K562 (cell line): ENCODE data around the gene OPRL1. TPM values are rescaled to one million over a fixed set of nuclear protein-coding genes. Genes with fewer than 3 reads are reported as not detected.

Experiments used
- DEAF1 ChIP-seq: fragments of 450-650 bp; formaldehyde crosslinking; IDR thresholded peaks from 2 replicates; pipeline ENCODE4 v1.4.0; 2020; ENCODE audit warnings: mild to moderate bottlenecking, moderate library complexity
- E2F8 ChIP-seq: fragments of 450-650 bp; IDR thresholded peaks from 2 replicates; pipeline ENCODE4 v1.7.1; 2018; ENCODE audit warnings: mild to moderate bottlenecking, low read depth; ENCODE audit not compliant: partially characterized antibody
- ETV6 ChIP-seq, 3 experiments: fragments of 150-350 bp in 1 of 3; sonication (generic) in 1 of 3; formaldehyde crosslinking in 1 of 3; IDR thresholded peaks; 2 replicates each; pipeline versions ENCODE4 v1.6.1 to v1.8.0; 2014 to 2022; ENCODE audit warnings: borderline replicate concordance in 2 of 3, low read depth in 2 of 3, antibody characterized with exemption in 1 of 3, low read length in 1 of 3, mild to moderate bottlenecking in 1 of 3, missing genetic modification reagents in 1 of 3
- FOS ChIP-seq: IDR thresholded peaks from 3 replicates; pipeline ENCODE4 v1.6.1; 2011; ENCODE audit not compliant: insufficient read length; ENCODE audit errors: extremely low read depth
- HIVEP1 ChIP-seq: fragments of 250-450 bp; sonication (Bioruptor Pico); IDR thresholded peaks from 2 replicates; pipeline ENCODE4 v1.4.0; 2020; ENCODE audit warnings: mild to moderate bottlenecking
- HMG20B ChIP-seq: fragments of 250-450 bp; sonication (Bioruptor Pico); IDR thresholded peaks from 2 replicates; pipeline ENCODE4 v1.5.0; 2021; ENCODE audit warnings: mild to moderate bottlenecking
- HNRNPL ChIP-seq: fragments of 200-400 bp; formaldehyde crosslinking; IDR thresholded peaks from 2 replicates; pipeline ENCODE4 v1.6.1; 2017; ENCODE audit warnings: low read depth, mild to moderate bottlenecking, low read length
- KDM2B ChIP-seq: fragments of 250-450 bp; sonication (Bioruptor Pico); IDR thresholded peaks from 2 replicates; pipeline ENCODE4 v1.8.0; 2021; ENCODE audit warnings: mild to moderate bottlenecking, moderate library complexity
- KLF13 ChIP-seq: fragments of 450-650 bp; IDR thresholded peaks from 2 replicates; pipeline ENCODE4 v1.6.1; 2016; ENCODE audit warnings: missing genetic modification characterization, low read depth, mild to moderate bottlenecking, missing compliant biosample characterization, moderate library complexity, borderline replicate concordance
- LARP7 ChIP-seq: fragments of 450-650 bp; IDR thresholded peaks from 2 replicates; pipeline ENCODE4 v1.6.1; 2016
- NELFE ChIP-seq: IDR thresholded peaks from 2 replicates; pipeline ENCODE4 v1.6.1; 2011; ENCODE audit warnings: mild to moderate bottlenecking; ENCODE audit not compliant: insufficient read depth, insufficient read length
- NFIC ChIP-seq: fragments of 450-650 bp; IDR thresholded peaks from 2 replicates; pipeline ENCODE4 v1.6.1; 2017; ENCODE audit warnings: mild to moderate bottlenecking, inconsistent platforms
- PML ChIP-seq: IDR thresholded peaks from 2 replicates; pipeline ENCODE4 v1.6.1; 2012; ENCODE audit warnings: low read length, inconsistent platforms
- TAF7 ChIP-seq: fragments of 450-650 bp; IDR thresholded peaks from 2 replicates; pipeline ENCODE4 v1.6.1; 2016; ENCODE audit warnings: missing genetic modification characterization, missing compliant biosample characterization
- USF1 ChIP-seq: sonication (generic); formaldehyde crosslinking; IDR thresholded peaks from 2 replicates; pipeline ENCODE4 v1.9.0; 2022; ENCODE audit warnings: mild to moderate bottlenecking, missing genetic modification reagents
- USF2 ChIP-seq: sonication (generic); formaldehyde crosslinking; IDR thresholded peaks from 2 replicates; pipeline ENCODE4 v1.5.0; 2020; ENCODE audit warnings: missing genetic modification reagents
- ZEB2 ChIP-seq: fragments of 450-650 bp; IDR thresholded peaks from 2 replicates; pipeline ENCODE4 v1.6.1; 2016
- ZNF165 ChIP-seq: fragments of 250-450 bp; sonication (Bioruptor Pico); IDR thresholded peaks from 2 replicates; pipeline ENCODE4 v1.4.0; 2020; ENCODE audit warnings: borderline replicate concordance
- ZNF174 ChIP-seq: fragments of 250-450 bp; sonication (Bioruptor Pico); IDR thresholded peaks from 2 replicates; pipeline ENCODE4 v1.4.0; 2020; ENCODE audit warnings: mild to moderate bottlenecking
- ZNF354B ChIP-seq: fragments of 250-450 bp; sonication (Bioruptor Pico); IDR thresholded peaks from 2 replicates; pipeline ENCODE4 v1.4.0; 2020
- polyA plus RNA-seq, 8 experiments: library from polyadenylated mRNA; depleted of rRNA in 4 of 8; stranded (reverse) in 5 of 8; unstranded in 3 of 8; fragments of >200 nt; fragmentation: Nextera tagmentation in 2 of 8; fragmentation: Illumina TruSeq in 1 of 8; extraction: Ambion mirVana in 2 of 8; extraction: Trizol in 1 of 8; gene quantifications; 2 replicates each; pipeline versions ENCODE4 v1.2.1 to v1.2.3, GENCODE V29; 2011 to 2014; ENCODE audit warnings: inconsistent platforms in 1 of 8, missing spikeins in 1 of 8
- total RNA-seq, 7 experiments: library from RNA; depleted of rRNA in 6 of 7; stranded (reverse); fragments of >200 nt in 6 of 7; fragmentation: Illumina TruSeq in 2 of 7; extraction: Trizol in 2 of 7; gene quantifications; 2 replicates each; pipeline versions ENCODE4 v1.2.1 to v1.2.3, GENCODE V29; 2011 to 2021; ENCODE audit warnings: low replicate concordance in 1 of 7
- TF ChIP-seq, protein P1 (sequence below): fragments of 250-450 bp; sonication (Bioruptor Pico); IDR thresholded peaks from 2 replicates; pipeline ENCODE4 v1.8.0; 2022; ENCODE audit warnings: moderate library complexity, mild to moderate bottlenecking, inconsistent platforms

OPRL1 gene
- total and polyA plus RNA-seq, 9 of the 15 experiments (the other 6 are each of a cell fraction or from before 2014, with no cell fraction given): 0.06 to 0.33 (median 0.11) TPM; not detected in 2

GRCh38 chr20:64083804-64084684, 4.2 kb downstream of the OPRL1 start, which contains the start of gene LKAAEAR1 (continued):
- TF ChIP-seq HIVEP1 (CRISPR knock-in tag) (no peak), FOS (no peak), ZNF354B (CRISPR knock-in tag) (no peak), KLF13 (tag) (no peak), ZNF165 (CRISPR knock-in tag) (no peak), ZNF174 (CRISPR knock-in tag) (no peak), DEAF1 (CRISPR knock-in tag) (no peak), USF2 (CRISPR knock-in tag) (no peak), KDM2B (CRISPR knock-in tag) (peak; percentile 62; the same call in 1 of the 2 replicates), ETV6 (IDR thresholded peaks at IDR 0.05; ENCODE audit: borderline replicate concordance in 1 of 2, low read depth in 2 of 2, low read length in 1 of 2) (no peak), ETV6 (CRISPR knock-in tag; IDR thresholded peaks at IDR 0.05; ENCODE audit: borderline replicate concordance) (no peak), HNRNPL (no peak), USF1 (CRISPR knock-in tag) (no peak), ZEB2 (no peak), TAF7 (no peak), HMG20B (CRISPR knock-in tag) (no peak), LARP7 (no peak), E2F8 (no peak), PML (no peak), NFIC (no peak), NELFE (no peak)
- TF ChIP-seq, protein P1, sequence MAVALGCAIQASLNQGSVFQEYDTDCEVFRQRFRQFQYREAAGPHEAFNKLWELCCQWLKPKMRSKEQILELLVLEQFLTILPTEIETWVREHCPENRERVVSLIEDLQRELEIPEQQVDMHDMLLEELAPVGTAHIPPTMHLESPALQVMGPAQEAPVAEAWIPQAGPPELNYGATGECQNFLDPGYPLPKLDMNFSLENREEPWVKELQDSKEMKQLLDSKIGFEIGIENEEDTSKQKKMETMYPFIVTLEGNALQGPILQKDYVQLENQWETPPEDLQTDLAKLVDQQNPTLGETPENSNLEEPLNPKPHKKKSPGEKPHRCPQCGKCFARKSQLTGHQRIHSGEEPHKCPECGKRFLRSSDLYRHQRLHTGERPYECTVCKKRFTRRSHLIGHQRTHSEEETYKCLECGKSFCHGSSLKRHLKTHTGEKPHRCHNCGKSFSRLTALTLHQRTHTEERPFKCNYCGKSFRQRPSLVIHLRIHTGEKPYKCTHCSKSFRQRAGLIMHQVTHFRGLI (CRISPR knock-in tag): no peak
